Ecto neural progenitor cell (in vitro differentiated cells): ENCODE results near the gene LIPC.
A peak's percentile ranks its signal among the peaks of the same experiment; 100 is the strongest.

Experiments
- DNase-seq: peaks from one replicate; pipeline ENCODE4 v3.0.0-alpha.2; 2018; ENCODE audit warnings: low spot score

Gene LIPC

GRCh38 chr15:58475573-58476524 is 44.1 kb downstream of the LIPC start:
- DNase-seq = peak; percentile 78

GRCh38 chr15:58476525-58477162 is 44.9 kb downstream of the LIPC start:
- no peak for DNase-seq

GRCh38 chr15:58477170-58477569 is 45.4 kb downstream of the LIPC start:
- no peak for DNase-seq

GRCh38 chr15:58478035-58478434 is 46.2 kb downstream of the LIPC start:
- no peak for DNase-seq

- DNase-seq = no peak
These were observed 46.8 kb downstream of the LIPC start for GRCh38 chr15:58478579-58478978.

- no peak for DNase-seq
These were observed 48.1 kb downstream of the LIPC start for GRCh38 chr15:58479941-58480340.

- no peak for DNase-seq
These were observed 51.6 kb downstream of the LIPC start for GRCh38 chr15:58483376-58483775.

GRCh38 chr15:58484791-58485600 is 53.2 kb downstream of the LIPC start:
- DNase-seq = no peak

GRCh38 chr15:58486062-58486461 is 54.3 kb downstream of the LIPC start:
- DNase-seq = no peak

- no peak for DNase-seq
These were observed 54.8 kb downstream of the LIPC start for GRCh38 chr15:58486564-58486963.

- no peak for DNase-seq
These were observed 55.4 kb downstream of the LIPC start for GRCh38 chr15:58487041-58487723.

GRCh38 chr15:58487724-58488120 is 55.9 kb downstream of the LIPC start:
- no peak for DNase-seq

- DNase-seq = no peak
These were observed 57.7 kb downstream of the LIPC start for GRCh38 chr15:58489289-58490085.

GRCh38 chr15:58490086-58490887 is 58.5 kb downstream of the LIPC start:
- DNase-seq = no peak

- DNase-seq = no peak
These were observed 59.2 kb downstream of the LIPC start for GRCh38 chr15:58490888-58491473.

- DNase-seq = no peak
These were observed 59.9 kb downstream of the LIPC start for GRCh38 chr15:58491499-58492202.

- no peak for DNase-seq
These were observed 61.0 kb downstream of the LIPC start for GRCh38 chr15:58492661-58493397.

GRCh38 chr15:58494567-58494966 is 62.8 kb downstream of the LIPC start:
- DNase-seq = no peak
